Mesothelial cell of epicardium (in vitro differentiated cells): Measurements from ENCODE around the gene SGCA. TPM values are rescaled to one million over a fixed set of nuclear protein-coding genes. Genes with fewer than 3 reads are reported as not detected.

Source experiments
- DNase-seq, 2 experiments: peaks; one replicate each; pipeline ENCODE4 v3.0.0; 2021; ENCODE audit warnings: low spot score in 2 of 2; ENCODE audit not compliant: unreplicated experiment in 2 of 2
- H3K27ac Mint-ChIP-seq: 2 replicates; pipeline ENCODE4 v1.8.0; 2021; ENCODE audit warnings: mixed read lengths
- H3K27me3 Mint-ChIP-seq: 2 replicates; pipeline ENCODE4 v1.8.0; 2021; ENCODE audit warnings: low read depth, mixed read lengths
- H3K36me3 Mint-ChIP-seq: 2 replicates; pipeline ENCODE4 v1.8.0; 2021; ENCODE audit warnings: mixed read lengths
- H3K4me1 Mint-ChIP-seq: 2 replicates; pipeline ENCODE4 v1.8.0; 2021; ENCODE audit warnings: mixed read lengths
- H3K4me3 Mint-ChIP-seq: 2 replicates; pipeline ENCODE4 v1.8.0; 2021; ENCODE audit warnings: mild to moderate bottlenecking, moderate library complexity, mixed read lengths
- H3K9me3 Mint-ChIP-seq: 2 replicates; pipeline ENCODE4 v1.8.0; 2021; ENCODE audit warnings: mixed read lengths
- total RNA-seq: library from RNA; stranded (reverse); gene quantifications from 3 replicates; pipeline ENCODE4 v1.2.1, GENCODE V29; 2021
- TF ChIP-seq, protein P1 (sequence below): fragments of 200-600 bp; sonication (generic); IDR thresholded peaks from one replicate; pipeline ENCODE4 v1.5.0; 2021; ENCODE audit warnings: antibody characterized with exemption; ENCODE audit not compliant: unreplicated experiment

The SGCA gene
- total RNA-seq, 1 donor from 2014 or later: not detected

DNA sequence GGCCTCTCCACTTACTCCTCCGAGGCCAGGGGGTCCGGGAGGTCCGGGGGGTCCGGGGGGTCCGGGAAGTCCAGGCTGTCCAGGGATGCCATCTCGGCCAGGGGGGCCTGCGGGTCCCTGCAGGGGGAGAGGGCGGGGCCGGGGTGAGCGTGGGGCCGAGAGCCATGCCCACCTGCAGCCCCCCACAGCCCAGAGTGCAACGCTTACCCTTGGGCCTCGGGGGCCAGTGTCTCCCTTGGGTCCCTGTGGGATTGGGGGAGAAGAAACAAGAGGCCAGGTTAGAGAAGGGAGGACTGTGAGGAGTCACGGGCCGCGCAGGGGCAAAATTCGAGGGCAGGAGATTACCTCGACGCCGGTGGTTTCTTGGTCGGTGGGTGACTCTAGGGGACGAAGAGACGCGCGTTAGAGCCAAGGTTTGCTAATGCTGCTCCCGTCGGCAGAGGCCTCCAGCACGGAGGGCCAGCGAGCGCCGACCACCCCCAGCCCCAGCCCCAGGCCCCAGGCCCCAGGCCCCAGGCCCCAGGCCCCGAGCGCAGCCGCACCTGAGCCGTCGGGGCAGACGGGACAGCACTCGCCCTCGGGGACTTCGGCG, 33.5 kb downstream of the SGCA start:
- Mint-ChIP-seq H3K27me3 (peaks cover 16% of the 10 kb centered on the region), H3K4me1 (peaks cover 62% of the 10 kb centered on the region), H3K36me3 (peaks cover 17% of the 10 kb centered on the region), H3K9me3 (no peaks in the 10 kb centered on the region), H3K4me3 (peak overlapping the region; percentile 85), H3K27ac (peak overlapping the region; percentile 79)
- TF ChIP-seq, protein P1, sequence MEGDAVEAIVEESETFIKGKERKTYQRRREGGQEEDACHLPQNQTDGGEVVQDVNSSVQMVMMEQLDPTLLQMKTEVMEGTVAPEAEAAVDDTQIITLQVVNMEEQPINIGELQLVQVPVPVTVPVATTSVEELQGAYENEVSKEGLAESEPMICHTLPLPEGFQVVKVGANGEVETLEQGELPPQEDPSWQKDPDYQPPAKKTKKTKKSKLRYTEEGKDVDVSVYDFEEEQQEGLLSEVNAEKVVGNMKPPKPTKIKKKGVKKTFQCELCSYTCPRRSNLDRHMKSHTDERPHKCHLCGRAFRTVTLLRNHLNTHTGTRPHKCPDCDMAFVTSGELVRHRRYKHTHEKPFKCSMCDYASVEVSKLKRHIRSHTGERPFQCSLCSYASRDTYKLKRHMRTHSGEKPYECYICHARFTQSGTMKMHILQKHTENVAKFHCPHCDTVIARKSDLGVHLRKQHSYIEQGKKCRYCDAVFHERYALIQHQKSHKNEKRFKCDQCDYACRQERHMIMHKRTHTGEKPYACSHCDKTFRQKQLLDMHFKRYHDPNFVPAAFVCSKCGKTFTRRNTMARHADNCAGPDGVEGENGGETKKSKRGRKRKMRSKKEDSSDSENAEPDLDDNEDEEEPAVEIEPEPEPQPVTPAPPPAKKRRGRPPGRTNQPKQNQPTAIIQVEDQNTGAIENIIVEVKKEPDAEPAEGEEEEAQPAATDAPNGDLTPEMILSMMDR: no peak
- no peak for DNase-seq

DNA sequence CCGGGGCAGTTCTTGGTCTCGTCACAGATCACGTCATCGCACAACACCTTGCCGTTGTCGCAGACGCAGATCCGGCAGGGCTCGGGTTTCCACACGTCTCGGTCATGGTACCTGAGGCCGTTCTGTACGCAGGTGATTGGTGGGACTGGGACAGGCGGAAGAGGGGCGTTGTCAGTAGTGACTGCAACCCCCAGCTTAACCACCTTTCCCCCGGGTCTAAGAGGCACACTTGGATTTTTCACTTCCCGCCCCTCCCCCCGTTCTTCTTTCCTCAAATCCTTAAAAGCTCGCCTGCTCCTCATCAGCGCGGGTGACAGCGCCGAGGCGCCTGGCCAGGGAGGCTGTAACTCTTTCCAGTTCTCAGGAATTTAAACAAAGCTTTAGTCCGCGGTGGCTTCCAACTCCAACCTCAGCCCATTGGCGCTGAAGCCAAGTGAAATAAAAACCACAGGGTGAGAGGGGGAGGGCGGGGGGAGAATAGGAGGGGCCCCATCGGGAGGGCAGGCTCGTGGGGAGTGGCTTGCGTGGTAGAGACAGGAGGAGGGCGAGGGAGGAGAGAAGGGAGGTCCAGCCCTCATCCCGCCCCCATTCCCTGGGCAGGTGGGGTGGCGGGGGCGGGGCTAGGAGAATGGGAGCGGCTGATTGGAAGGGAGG, 34.1 kb downstream of the SGCA start:
- DNase-seq: peak; percentile 79 to 86
- peaks cover 69% of the 10 kb centered on the region for H3K4me1 Mint-ChIP-seq
- peaks cover 17% of the 10 kb centered on the region for H3K36me3 Mint-ChIP-seq

DNA sequence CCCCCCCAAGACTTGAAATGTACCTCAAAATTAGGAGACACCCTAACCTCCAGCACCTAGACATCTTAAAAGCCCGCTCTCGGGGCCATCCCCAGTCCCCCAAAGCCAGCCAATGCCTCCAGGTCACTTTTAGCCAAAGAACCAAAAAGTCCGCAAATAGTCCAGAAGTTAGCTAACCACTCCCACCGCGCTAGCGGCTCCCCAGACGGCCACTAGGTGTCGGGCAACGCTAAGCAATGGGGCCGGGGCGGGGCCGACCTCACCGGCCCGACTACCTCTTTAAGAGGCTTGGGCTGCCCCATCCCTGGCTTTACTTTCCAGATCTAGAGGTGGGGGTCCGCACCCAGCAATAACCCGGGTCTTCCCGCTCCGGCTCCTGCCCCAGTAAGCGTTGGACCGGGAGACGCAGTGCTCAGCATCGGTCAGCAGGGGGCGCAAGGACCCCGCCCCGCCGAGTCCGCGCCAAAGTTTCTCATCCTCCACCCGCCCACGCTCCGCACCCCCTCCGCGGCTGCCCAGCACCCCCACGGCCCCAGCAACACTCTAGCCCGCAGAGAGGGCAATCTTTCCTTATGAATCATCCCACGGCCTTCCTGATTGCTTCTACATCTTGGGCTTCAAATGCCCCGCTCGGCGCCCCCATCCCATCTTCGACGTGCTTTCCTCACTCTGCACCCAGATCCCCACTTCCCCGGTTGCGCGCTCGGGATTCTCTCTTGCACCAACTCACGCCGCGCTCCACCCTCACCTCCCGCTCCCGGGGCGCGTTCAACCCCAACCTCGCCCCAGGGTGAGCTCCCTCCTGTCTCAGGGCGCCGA, 34.9 kb downstream of the SGCA start:
- Mint-ChIP-seq H3K9me3 (no peaks in the 10 kb centered on the region), H3K27ac (peak overlapping the region; percentile 98), H3K4me1 (peaks cover 71% of the 10 kb centered on the region), H3K4me3 (peak overlapping the region; percentile 85), H3K27me3 (peaks cover 16% of the 10 kb centered on the region), H3K36me3 (peaks cover 16% of the 10 kb centered on the region)
- TF ChIP-seq, protein P1: peak; percentile 100
- peak; percentile 82 to 95 for DNase-seq

More for the DNA sequence above, 34.1 kb downstream of the SGCA start:
- no peaks in the 10 kb centered on the region for H3K9me3 Mint-ChIP-seq
- peak overlapping the region; percentile 85 for H3K4me3 Mint-ChIP-seq
- peaks cover 16% of the 10 kb centered on the region for H3K27me3 Mint-ChIP-seq
- TF ChIP-seq, protein P1: no peak
- peak overlapping the region; percentile 98 for H3K27ac Mint-ChIP-seq

DNA sequence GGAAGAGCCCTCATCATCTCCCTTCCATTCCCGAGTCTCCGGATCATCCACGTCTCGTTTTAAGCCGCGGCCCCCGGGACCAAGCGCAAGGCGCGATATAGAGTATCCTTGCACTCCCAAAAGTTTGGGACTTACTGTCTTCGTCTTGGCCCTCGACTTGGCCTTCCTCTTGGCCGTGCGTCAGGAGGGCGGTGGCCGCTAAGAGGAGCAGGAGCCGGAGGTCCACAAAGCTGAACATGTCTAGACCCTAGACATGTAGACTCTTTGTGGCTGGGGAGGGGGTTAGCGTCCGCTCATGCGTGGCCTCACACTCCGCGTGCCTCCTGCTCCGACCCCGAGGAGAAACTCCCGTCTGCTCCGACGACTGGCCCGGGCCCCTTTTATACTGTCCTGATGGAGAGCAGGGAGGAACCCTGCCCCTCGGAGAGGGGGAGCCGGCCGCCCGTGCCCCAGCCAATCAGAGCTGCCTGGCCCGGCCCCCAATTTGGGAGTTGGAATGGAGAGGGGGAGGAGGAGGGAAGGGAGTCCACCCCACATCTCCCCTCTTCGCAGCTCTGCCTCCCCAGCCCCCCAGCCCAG, 35.6 kb downstream of the SGCA start, which contains the start of gene COL1A1:
COL1A1 (minus strand) TSS at position 356 of the 579 bp plus-strand sequence; CDS start at position 238, 118 bp downstream.
- Mint-ChIP-seq H3K4me1 (peaks cover 72% of the 10 kb centered on the region), H3K36me3 (peaks cover 15% of the 10 kb centered on the region), H3K4me3 (peak within 1 kb of the TSS; percentile 85), H3K27me3 (peaks cover 16% of the 10 kb centered on the region), H3K9me3 (no peaks in the 10 kb centered on the region), H3K27ac (peak within 1 kb of the TSS; percentile 98)
- TF ChIP-seq, protein P1: no peak
- DNase-seq: peak; percentile 59 to 74

DNA sequence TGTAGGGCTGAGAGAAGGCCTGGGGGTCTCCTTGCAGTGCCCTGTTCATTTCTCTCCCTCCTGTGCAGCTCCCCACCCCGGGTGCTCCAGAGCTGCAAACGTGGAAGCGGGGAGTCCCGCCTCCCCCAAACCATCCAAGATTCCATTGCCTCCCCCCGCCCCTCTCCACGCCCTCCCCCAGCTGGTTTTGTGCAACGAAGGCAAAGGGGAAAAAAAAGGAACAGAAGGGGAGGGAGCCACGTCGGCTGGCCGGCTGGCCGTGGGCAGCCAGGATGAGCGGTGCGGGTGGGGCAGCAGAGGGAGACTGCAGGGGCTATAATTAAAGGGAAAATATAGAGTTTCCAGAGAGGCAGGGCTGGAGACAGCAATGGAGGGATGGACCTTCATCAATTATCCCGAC, 37.3 kb downstream of the SGCA start:
- DNase-seq: no peak
- H3K36me3 Mint-ChIP-seq: peaks cover 2% of the 10 kb centered on the region
- peaks cover 76% of the 10 kb centered on the region for H3K4me1 Mint-ChIP-seq
- H3K27ac Mint-ChIP-seq: peak overlapping the region; percentile 87
- TF ChIP-seq, protein P1: no peak
- peak overlapping the region; percentile 85 for H3K4me3 Mint-ChIP-seq
- peaks cover 16% of the 10 kb centered on the region for H3K27me3 Mint-ChIP-seq
- H3K9me3 Mint-ChIP-seq: no peaks in the 10 kb centered on the region
